HEK293 (cell line): ENCODE results near the gene HIKESHI.

ENCODE experiments used
- CTCF ChIA-PET: fragments of 350-600 bp; formaldehyde crosslinking; extraction: SDS; loops from one replicate; lab custom pipeline; 2021; ENCODE audit warnings: antibody characterized with exemption; lab: Yijun Ruan, JAX
- POLR2A ChIA-PET: fragments of 300-600 bp; formaldehyde crosslinking; extraction: SDS; loops from one replicate; lab custom pipeline; 2020; ENCODE audit warnings: antibody characterized with exemption, inconsistent platforms; lab: Yijun Ruan, JAX
- H3K27ac ChIP-seq: fragments of 200-500 bp; sonication (Bioruptor generic); 2 replicates; pipeline ENCODE4 v1.5.1; 2014; ENCODE audit warnings: low read depth, low read length, control low read depth, inconsistent platforms; ENCODE audit errors: extremely low read depth
- H3K36me3 ChIP-seq, 2 experiments: fragments of 200-500 bp in 1 of 2; sonication (Bioruptor generic) in 1 of 2; 1 replicate in 1 of 2; 2 replicates in 1 of 2; pipeline ENCODE4 v1.5.1; 2014 to 2017; ENCODE audit warnings: inconsistent platforms in 2 of 2, low read length in 2 of 2; ENCODE audit not compliant: control insufficient read depth in 2 of 2, insufficient read depth in 1 of 2
- H3K4me1 ChIP-seq: fragments of 200-500 bp; sonication (Bioruptor generic); 2 replicates; pipeline ENCODE4 v1.5.1; 2014; ENCODE audit warnings: mild to moderate bottlenecking, low read length, inconsistent platforms; ENCODE audit not compliant: control insufficient read depth, insufficient read depth
- H3K4me3 ChIP-seq: 2 replicates; pipeline ENCODE4 v1.5.1; 2011; ENCODE audit warnings: low read depth, mild to moderate bottlenecking, control low read depth, low read length, moderate library complexity
- H3K9me3 ChIP-seq: fragments of 200-500 bp; sonication (Bioruptor generic); 2 replicates; pipeline ENCODE4 v1.5.1; 2014; ENCODE audit warnings: low read depth, low read length, inconsistent platforms; ENCODE audit not compliant: control insufficient read depth, insufficient read depth
- HOXD13 ChIP-seq: sonication (generic); formaldehyde crosslinking; IDR thresholded peaks from 2 replicates; pipeline ENCODE4 v1.8.0; 2022; ENCODE audit warnings: missing genetic modification reagents, borderline replicate concordance
- OSR2 ChIP-seq: fragments of 450-650 bp; formaldehyde crosslinking; IDR thresholded peaks from 2 replicates; pipeline ENCODE4 v1.5.1; 2016; ENCODE audit warnings: missing biosample characterization, missing genetic modification characterization
- ZNF184 ChIP-seq: fragments of 450-650 bp; IDR thresholded peaks from 2 replicates; pipeline ENCODE4 v1.5.1; 2018; ENCODE audit warnings: missing biosample characterization, mild to moderate bottlenecking, missing genetic modification characterization
- ZNF19 ChIP-seq: fragments of 450-650 bp; formaldehyde crosslinking; IDR thresholded peaks from 2 replicates; pipeline ENCODE4; 2016; ENCODE audit warnings: missing biosample characterization, missing genetic modification characterization, low read depth
- ZNF2 ChIP-seq: fragments of 450-650 bp; formaldehyde crosslinking; IDR thresholded peaks from 2 replicates; pipeline ENCODE4 v1.5.1; 2016; ENCODE audit warnings: missing biosample characterization, missing genetic modification characterization
- ZNF202 ChIP-seq: fragments of 450-650 bp; formaldehyde crosslinking; IDR thresholded peaks from 2 replicates; pipeline ENCODE4 v1.5.1; 2016; ENCODE audit warnings: missing biosample characterization, missing genetic modification characterization, borderline replicate concordance
- ZNF211 ChIP-seq: fragments of 450-650 bp; formaldehyde crosslinking; IDR thresholded peaks from 2 replicates; pipeline ENCODE4 v1.5.1; 2016; ENCODE audit warnings: low read depth, missing biosample characterization, missing genetic modification characterization
- ZNF324 ChIP-seq: fragments of 450-650 bp; formaldehyde crosslinking; IDR thresholded peaks from 2 replicates; pipeline ENCODE4 v1.5.1; 2016; ENCODE audit warnings: missing biosample characterization, missing genetic modification characterization
- ZNF37A ChIP-seq: fragments of 450-650 bp; IDR thresholded peaks from 2 replicates; pipeline ENCODE4 v1.5.1; 2018; ENCODE audit warnings: missing biosample characterization, missing genetic modification characterization
- ZNF398 ChIP-seq: fragments of 450-650 bp; formaldehyde crosslinking; IDR thresholded peaks from 2 replicates; pipeline ENCODE4 v1.5.1; 2017; ENCODE audit warnings: missing biosample characterization, missing genetic modification characterization
- ZNF513 ChIP-seq: fragments of 450-650 bp; IDR thresholded peaks from 2 replicates; pipeline ENCODE4 v1.5.1; 2018; ENCODE audit warnings: missing biosample characterization, missing genetic modification characterization
- ZNF529 ChIP-seq: fragments of 450-650 bp; formaldehyde crosslinking; IDR thresholded peaks from 2 replicates; pipeline ENCODE4 v1.5.1; 2017; ENCODE audit warnings: missing genetic modification characterization, missing biosample characterization; ENCODE audit not compliant: insufficient replicate concordance
- ZNF549 ChIP-seq: fragments of 450-650 bp; IDR thresholded peaks from 2 replicates; pipeline ENCODE4 v1.5.1; 2018; ENCODE audit warnings: missing biosample characterization, missing genetic modification characterization, mild to moderate bottlenecking, inconsistent platforms, moderate library complexity
- ZNF560 ChIP-seq: fragments of 450-650 bp; formaldehyde crosslinking; IDR thresholded peaks from 2 replicates; pipeline ENCODE4 v1.5.1; 2017; ENCODE audit warnings: missing biosample characterization, missing genetic modification characterization, borderline replicate concordance
- ZNF561 ChIP-seq: fragments of 450-650 bp; IDR thresholded peaks from 2 replicates; pipeline ENCODE4 v1.5.1; 2018; ENCODE audit warnings: missing biosample characterization, missing genetic modification characterization, borderline replicate concordance
- ZNF596 ChIP-seq: fragments of 450-650 bp; IDR thresholded peaks from 2 replicates; pipeline ENCODE4 v1.5.0; 2018; ENCODE audit warnings: missing biosample characterization, mild to moderate bottlenecking, missing genetic modification characterization, moderate library complexity
- ZNF658 ChIP-seq: fragments of 450-650 bp; formaldehyde crosslinking; IDR thresholded peaks from 2 replicates; pipeline ENCODE4; 2016; ENCODE audit warnings: missing biosample characterization, missing genetic modification characterization
- ZNF843 ChIP-seq: fragments of 450-650 bp; formaldehyde crosslinking; IDR thresholded peaks from 2 replicates; pipeline ENCODE4 v1.5.1; 2016; ENCODE audit warnings: missing biosample characterization, missing genetic modification characterization
- ZSCAN30 ChIP-seq: fragments of 450-650 bp; IDR thresholded peaks from 2 replicates; pipeline ENCODE4 v1.5.1; 2018; ENCODE audit warnings: missing biosample characterization, mild to moderate bottlenecking, missing genetic modification characterization, moderate library complexity
- TF ChIP-seq, protein P1 (sequence below): fragments of 450-650 bp; formaldehyde crosslinking; IDR thresholded peaks from 2 replicates; pipeline ENCODE4 v1.5.1; 2016; ENCODE audit warnings: missing biosample characterization, missing genetic modification characterization
- TF ChIP-seq, protein P2 (sequence below): fragments of 450-650 bp; formaldehyde crosslinking; IDR thresholded peaks from 2 replicates; pipeline ENCODE4 v1.5.1; 2016; ENCODE audit warnings: missing biosample characterization, missing genetic modification characterization, borderline replicate concordance

Gene HIKESHI

GRCh38 chr11:86291466-86292262 lies 10.4 kb upstream of the HIKESHI start (continued):
- TF ChIP-seq ZSCAN30 (tag by site-specific recombination) (no peak), OSR2 (no peak)

GRCh38 chr11:86292912-86293616 lies 9.0 kb upstream of the HIKESHI start:
- H3K27ac ChIP-seq: no peak overlapping the region
- no peaks in the 10 kb centered on the region for H3K4me1 ChIP-seq
- TF ChIP-seq HOXD13: no peak
- TF ChIP-seq ZNF19 (tag by site-specific recombination): no peak
- TF ChIP-seq ZNF324 (tag by site-specific recombination): no peak
- TF ChIP-seq, protein P1, sequence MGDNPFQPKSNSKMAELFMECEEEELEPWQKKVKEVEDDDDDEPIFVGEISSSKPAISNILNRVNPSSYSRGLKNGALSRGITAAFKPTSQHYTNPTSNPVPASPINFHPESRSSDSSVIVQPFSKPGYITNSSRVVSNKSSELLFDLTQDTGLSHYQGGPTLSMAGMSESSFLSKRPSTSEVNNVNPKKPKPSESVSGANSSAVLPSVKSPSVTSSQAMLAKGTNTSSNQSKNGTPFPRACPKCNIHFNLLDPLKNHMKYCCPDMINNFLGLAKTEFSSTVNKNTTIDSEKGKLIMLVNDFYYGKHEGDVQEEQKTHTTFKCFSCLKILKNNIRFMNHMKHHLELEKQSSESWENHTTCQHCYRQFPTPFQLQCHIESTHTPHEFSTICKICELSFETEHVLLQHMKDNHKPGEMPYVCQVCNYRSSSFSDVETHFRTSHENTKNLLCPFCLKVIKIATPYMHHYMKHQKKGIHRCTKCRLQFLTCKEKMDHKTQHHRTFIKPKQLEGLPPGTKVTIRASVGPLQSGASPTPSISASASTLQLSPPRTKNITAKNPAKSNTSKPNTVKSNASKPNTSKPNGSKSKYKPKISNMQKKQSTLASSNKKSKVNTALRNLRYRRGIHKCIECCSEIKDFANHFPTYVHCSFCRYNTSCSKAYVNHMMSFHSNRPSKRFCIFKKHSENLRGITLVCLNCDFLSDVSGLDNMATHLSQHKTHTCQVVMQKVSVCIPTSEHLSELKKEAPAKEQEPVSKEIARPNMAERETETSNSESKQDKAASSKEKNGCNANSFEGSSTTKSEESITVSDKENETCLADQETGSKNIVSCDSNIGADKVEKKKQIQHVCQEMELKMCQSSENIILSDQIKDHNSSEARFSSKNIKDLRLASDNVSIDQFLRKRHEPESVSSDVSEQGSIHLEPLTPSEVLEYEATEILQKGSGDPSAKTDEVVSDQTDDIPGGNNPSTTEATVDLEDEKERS (tag by site-specific recombination): no peak
- TF ChIP-seq ZNF843 (tag by site-specific recombination): no peak
- H3K36me3 ChIP-seq: no peaks in the 10 kb centered on the region
- CTCF ChIA-PET: interaction anchor here (0.8 to 2.2 kb wide), 4 partner anchors 7 to 438 kb away, joined by 5 to 13 read pairs (median 8); partner anchors contain the start of gene CCDC83
- no peaks in the 10 kb centered on the region for H3K9me3 ChIP-seq
- POLR2A ChIA-PET: no interaction called here
- H3K4me3 ChIP-seq: no peak overlapping the region

DNA sequence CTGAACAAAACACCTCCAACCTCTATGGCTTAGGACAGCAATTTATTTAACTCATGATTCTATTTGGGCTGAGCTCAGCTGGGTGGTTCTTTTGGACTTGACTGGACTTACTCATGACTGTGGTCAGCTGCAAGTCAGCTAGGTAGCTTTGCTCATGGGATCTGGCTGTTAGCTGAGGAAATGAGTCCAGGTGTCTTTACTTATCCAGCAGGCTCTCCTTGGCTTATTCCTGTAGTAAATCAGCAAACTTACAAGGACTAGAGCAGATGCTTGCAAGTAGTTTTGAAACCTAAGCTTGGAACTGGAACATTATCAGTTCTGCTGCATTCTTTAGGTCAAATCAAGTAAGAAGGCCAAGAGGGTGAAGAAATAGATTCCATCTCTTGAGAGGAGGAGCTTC lies 8.0 kb upstream of the HIKESHI start:
- no peaks in the 10 kb centered on the region for H3K9me3 ChIP-seq
- H3K4me1 ChIP-seq: no peaks in the 10 kb centered on the region
- H3K4me3 ChIP-seq: no peak overlapping the region
- H3K27ac ChIP-seq: no peak overlapping the region
- POLR2A ChIA-PET: no interaction called here
- CTCF ChIA-PET: interaction anchor here (0.7 to 1.3 kb wide), 4 partner anchors 9 to 439 kb away, joined by 3 to 5 read pairs (median 4); partner anchors contain the start of gene CCDC83
- no peaks in the 10 kb centered on the region for H3K36me3 ChIP-seq
- TF ChIP-seq ZNF211 (tag by site-specific recombination) (no peak), ZNF549 (tag by site-specific recombination) (no peak), ZNF560 (no peak), ZNF596 (tag by site-specific recombination) (no peak), ZNF19 (tag by site-specific recombination) (no peak), ZNF561 (tag by site-specific recombination) (no peak), ZNF529 (tag by site-specific recombination) (no peak), ZSCAN30 (tag by site-specific recombination) (no peak), ZNF2 (tag by site-specific recombination) (no peak), ZNF184 (no peak), ZNF513 (tag by site-specific recombination) (no peak), ZNF202 (tag by site-specific recombination) (no peak), ZNF37A (tag by site-specific recombination) (no peak), ZNF398 (tag by site-specific recombination) (no peak), ZNF658 (tag by site-specific recombination) (no peak)
- TF ChIP-seq, protein P2, sequence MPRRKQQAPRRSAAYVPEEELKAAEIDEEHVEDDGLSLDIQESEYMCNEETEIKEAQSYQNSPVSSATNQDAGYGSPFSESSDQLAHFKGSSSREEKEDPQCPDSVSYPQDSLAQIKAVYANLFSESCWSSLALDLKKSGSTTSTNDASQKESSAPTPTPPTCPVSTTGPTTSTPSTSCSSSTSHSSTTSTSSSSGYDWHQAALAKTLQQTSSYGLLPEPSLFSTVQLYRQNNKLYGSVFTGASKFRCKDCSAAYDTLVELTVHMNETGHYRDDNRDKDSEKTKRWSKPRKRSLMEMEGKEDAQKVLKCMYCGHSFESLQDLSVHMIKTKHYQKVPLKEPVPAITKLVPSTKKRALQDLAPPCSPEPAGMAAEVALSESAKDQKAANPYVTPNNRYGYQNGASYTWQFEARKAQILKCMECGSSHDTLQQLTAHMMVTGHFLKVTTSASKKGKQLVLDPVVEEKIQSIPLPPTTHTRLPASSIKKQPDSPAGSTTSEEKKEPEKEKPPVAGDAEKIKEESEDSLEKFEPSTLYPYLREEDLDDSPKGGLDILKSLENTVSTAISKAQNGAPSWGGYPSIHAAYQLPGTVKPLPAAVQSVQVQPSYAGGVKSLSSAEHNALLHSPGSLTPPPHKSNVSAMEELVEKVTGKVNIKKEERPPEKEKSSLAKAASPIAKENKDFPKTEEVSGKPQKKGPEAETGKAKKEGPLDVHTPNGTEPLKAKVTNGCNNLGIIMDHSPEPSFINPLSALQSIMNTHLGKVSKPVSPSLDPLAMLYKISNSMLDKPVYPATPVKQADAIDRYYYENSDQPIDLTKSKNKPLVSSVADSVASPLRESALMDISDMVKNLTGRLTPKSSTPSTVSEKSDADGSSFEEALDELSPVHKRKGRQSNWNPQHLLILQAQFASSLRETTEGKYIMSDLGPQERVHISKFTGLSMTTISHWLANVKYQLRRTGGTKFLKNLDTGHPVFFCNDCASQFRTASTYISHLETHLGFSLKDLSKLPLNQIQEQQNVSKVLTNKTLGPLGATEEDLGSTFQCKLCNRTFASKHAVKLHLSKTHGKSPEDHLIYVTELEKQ (tag by site-specific recombination): no peak
